ENCODE measurements around the gene RPL36. TPM values are rescaled to one million over a fixed set of nuclear protein-coding genes. Genes with fewer than 3 reads are reported as not detected.

RPL36 gene
- total RNA-seq = 1,170 and 1,330 TPM in 2 replicates

DNA sequence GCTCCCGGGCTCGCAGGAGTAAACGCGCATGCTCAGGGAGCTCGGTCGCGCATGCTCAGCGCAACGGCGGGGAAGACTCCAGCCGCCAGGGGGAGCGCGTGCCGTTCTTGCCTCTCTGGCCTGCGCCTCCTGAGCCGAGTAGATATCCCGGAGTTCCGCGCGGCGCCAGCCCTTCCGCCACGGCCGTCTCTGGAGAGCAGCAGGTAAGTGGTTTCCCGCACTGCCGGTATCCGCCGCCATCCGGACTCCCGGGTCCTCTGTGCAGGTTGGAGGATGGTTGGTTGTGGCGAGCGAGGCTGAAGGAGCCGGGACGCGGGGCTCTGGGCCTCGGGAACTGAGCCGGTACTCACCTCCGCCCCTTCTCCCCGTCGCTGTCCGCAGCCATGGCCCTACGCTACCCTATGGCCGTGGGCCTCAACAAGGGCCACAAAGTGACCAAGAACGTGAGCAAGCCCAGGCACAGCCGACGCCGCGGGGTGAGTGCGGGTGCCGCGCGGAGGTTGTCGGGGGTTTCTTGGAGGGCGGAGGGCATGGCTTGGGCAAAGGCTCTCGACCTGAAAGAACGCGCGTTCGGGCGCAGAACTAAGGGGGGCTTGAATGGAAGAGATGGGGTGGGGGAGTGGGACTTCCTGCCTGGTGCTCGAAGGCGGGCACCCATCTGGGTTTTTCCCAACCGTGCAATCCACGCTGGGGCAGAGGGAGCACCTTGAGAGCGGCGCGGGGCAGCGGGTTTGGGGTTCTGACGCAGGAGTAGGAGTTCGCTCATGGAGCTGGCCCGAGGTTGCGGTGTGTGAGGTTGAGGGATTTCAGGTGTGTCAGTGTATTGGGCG lies at the start of gene RPL36:
TSS of gene RPL36 (plus strand) at position 171 of the 830 bp plus-strand sequence. CDS start at position 384, 213 bp downstream.
- Mint-ChIP-seq H3K36me3 (ENCODE audit: low read depth) (peaks cover 46% of the 10 kb centered on the region), H3K4me3 (peak within 1 kb of the TSS; percentile 93), H3K4me1 (peaks cover 33% of the 10 kb centered on the region), H3K27me3 (no peaks in the 10 kb centered on the region), H3K27ac (peak within 1 kb of the TSS; percentile 90), H3K9me3 (no peaks in the 10 kb centered on the region)
- DNase-seq = peak; percentile 99
- ChIA-PET CTCF (interaction anchor here (0.6 to 1.5 kb wide), 6 partner anchors 28 to 278 kb away, joined by 3 to 11 read pairs (median 3); partner anchors contain the start of genes CATSPERD, LONP1, SAFB and SAFB2), POLR2A (interaction anchor here (0.5 to 6.4 kb wide), 19 partner anchors 10 to 1928 kb away, joined by 3 to 102 read pairs (median 4); partner anchors contain the start of genes CATSPERD, EEF2, FEM1A and LONP1)
- peak; percentile 48 for ATAC-seq (ENCODE audit: low read depth)
- intact Hi-C loops (cut with micrococcal nuclease) = loop anchor here (1.0 to 2.0 kb wide), 5 partner anchors 10 to 214 kb away; partner anchors contain the start of genes CATSPERD, DUS3L, LONP1 and MICOS13
- TF ChIP-seq, protein P1, sequence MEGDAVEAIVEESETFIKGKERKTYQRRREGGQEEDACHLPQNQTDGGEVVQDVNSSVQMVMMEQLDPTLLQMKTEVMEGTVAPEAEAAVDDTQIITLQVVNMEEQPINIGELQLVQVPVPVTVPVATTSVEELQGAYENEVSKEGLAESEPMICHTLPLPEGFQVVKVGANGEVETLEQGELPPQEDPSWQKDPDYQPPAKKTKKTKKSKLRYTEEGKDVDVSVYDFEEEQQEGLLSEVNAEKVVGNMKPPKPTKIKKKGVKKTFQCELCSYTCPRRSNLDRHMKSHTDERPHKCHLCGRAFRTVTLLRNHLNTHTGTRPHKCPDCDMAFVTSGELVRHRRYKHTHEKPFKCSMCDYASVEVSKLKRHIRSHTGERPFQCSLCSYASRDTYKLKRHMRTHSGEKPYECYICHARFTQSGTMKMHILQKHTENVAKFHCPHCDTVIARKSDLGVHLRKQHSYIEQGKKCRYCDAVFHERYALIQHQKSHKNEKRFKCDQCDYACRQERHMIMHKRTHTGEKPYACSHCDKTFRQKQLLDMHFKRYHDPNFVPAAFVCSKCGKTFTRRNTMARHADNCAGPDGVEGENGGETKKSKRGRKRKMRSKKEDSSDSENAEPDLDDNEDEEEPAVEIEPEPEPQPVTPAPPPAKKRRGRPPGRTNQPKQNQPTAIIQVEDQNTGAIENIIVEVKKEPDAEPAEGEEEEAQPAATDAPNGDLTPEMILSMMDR (IDR thresholded peaks at IDR 0.05) = peak; percentile 88

DNA sequence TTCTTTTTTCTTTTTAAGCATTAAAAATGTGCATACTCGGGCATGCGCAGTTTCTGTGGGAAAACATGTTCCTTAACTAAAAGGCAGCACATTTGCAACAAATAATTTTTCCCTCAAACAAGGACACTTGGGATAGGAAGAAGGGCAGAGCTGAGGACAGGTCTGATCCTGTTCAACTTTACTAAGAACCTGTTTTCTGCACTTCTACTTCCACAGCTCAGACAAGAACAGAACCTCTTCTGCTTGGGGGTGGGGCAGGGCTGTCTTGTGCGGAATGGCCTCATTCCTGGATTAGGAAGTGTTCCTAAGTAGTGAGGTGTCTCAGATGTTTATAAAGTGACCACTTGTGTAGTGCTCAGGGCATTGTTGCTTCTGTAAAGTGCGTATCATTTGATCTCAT lies 48.9 kb upstream of the RPL36 start:
- no peak for ATAC-seq (ENCODE audit: low read depth)
- Mint-ChIP-seq H3K36me3 (ENCODE audit: low read depth) (peaks cover 69% of the 10 kb centered on the region), H3K4me3 (no peak overlapping the region), H3K27me3 (no peaks in the 10 kb centered on the region), H3K27ac (no peak overlapping the region), H3K4me1 (peaks cover 6% of the 10 kb centered on the region), H3K9me3 (no peaks in the 10 kb centered on the region)
- DNase-seq = no peak
- TF ChIP-seq, protein P1 (IDR thresholded peaks at IDR 0.05) = no peak
- intact Hi-C loops (cut with micrococcal nuclease) = no loop called here
- CTCF ChIA-PET = no interaction called here
- POLR2A ChIA-PET = no interaction called here

DNA sequence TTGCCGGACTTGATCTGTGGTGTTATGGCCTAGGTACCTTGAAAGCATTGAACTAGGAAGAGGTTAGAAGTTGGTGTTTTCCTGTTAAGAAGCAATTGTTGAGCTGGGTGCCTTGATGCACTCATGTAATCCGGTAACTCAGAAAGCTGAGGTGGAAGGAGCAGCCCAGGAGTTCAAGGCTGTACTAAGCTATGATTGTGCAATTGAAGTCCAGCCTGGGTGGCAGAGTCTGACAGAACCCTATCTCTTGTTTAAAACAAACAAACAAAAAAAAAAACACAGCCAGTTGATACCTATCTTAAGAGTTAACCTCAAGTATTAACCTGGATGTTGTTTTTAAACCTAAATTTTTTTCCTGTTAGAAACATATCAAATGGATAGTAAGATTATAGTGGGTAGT lies 47.9 kb upstream of the RPL36 start:
- ChIA-PET POLR2A (no interaction called here), CTCF (no interaction called here)
- intact Hi-C loops (cut with micrococcal nuclease) = no loop called here
- peaks cover 80% of the 10 kb centered on the region for H3K36me3 Mint-ChIP-seq (ENCODE audit: low read depth)
- H3K27ac Mint-ChIP-seq = no peak overlapping the region
- no peaks in the 10 kb centered on the region for H3K27me3 Mint-ChIP-seq
- ATAC-seq (ENCODE audit: low read depth) = no peak
- H3K9me3 Mint-ChIP-seq = no peaks in the 10 kb centered on the region
- H3K4me1 Mint-ChIP-seq = peaks cover 6% of the 10 kb centered on the region
- TF ChIP-seq, protein P1 (IDR thresholded peaks at IDR 0.05) = no peak
- H3K4me3 Mint-ChIP-seq = no peak overlapping the region
- DNase-seq = no peak

DNA sequence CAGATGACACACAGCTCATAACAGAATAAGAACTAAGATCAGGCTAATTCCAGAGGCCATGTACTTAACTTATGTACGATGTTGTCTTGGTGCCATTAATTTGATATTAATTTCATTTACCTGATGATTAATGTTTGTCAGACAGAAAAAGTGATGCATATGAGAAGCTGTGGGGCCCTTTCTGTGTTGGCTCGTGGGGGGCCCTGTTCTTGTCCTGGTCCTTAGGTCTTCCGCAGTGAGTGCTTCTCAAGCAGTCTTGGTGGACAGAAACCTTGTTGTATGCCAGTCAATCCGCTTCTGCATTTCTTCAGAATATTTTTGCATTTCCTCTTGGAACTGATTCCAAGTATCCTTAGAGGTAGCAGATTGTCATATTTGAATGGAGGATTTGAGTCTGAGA lies 47.0 kb upstream of the RPL36 start:
- ChIA-PET POLR2A (interaction anchor here (0.7 kb wide), 1 partner anchor 8 kb away, joined by 4 read pairs; no protein-coding TSS in a partner anchor), CTCF (no interaction called here)
- peaks cover 2% of the 10 kb centered on the region for H3K4me1 Mint-ChIP-seq
- H3K27ac Mint-ChIP-seq = no peak overlapping the region
- H3K9me3 Mint-ChIP-seq = no peaks in the 10 kb centered on the region
- TF ChIP-seq, protein P1 (IDR thresholded peaks at IDR 0.05) = no peak
- H3K4me3 Mint-ChIP-seq = no peak overlapping the region
- DNase-seq (no peak), ATAC-seq (ENCODE audit: low read depth) (no peak)
- intact Hi-C loops (cut with micrococcal nuclease) = no loop called here
- no peaks in the 10 kb centered on the region for H3K27me3 Mint-ChIP-seq
- H3K36me3 Mint-ChIP-seq (ENCODE audit: low read depth) = peaks cover 82% of the 10 kb centered on the region

DNA sequence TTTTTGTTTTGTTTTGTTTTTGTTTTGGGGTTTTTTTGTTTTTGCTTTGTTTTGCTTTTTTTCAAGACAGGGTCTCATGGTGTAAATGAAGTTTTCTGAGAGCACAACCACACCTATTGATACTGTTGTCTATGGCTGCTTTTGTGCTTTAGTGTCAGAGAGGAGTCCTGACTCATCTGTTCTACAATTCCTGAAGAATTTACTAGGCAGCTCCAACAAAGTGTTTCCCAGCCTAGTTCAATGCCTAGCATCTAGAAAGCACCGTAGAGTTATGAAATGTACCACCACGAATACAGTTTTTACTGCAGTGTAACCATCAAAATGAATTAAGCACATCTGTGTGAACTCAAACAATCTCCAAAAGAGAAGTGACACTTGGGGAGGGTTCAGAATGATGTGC lies 46.1 kb upstream of the RPL36 start:
- no peaks in the 10 kb centered on the region for H3K27me3 Mint-ChIP-seq
- CTCF ChIA-PET = no interaction called here
- intact Hi-C loops (cut with micrococcal nuclease) = no loop called here
- H3K27ac Mint-ChIP-seq = peak overlapping the region; percentile 41
- TF ChIP-seq, protein P1 (IDR thresholded peaks at IDR 0.05) = no peak
- peaks cover 85% of the 10 kb centered on the region for H3K36me3 Mint-ChIP-seq (ENCODE audit: low read depth)
- no peak for ATAC-seq (ENCODE audit: low read depth)
- POLR2A ChIA-PET = no interaction called here
- no peak for DNase-seq
- H3K9me3 Mint-ChIP-seq = no peaks in the 10 kb centered on the region
- H3K4me1 Mint-ChIP-seq = peaks cover 2% of the 10 kb centered on the region
- H3K4me3 Mint-ChIP-seq = no peak overlapping the region

Data from activated B cell treated with CpG ODN at 0.5 μM for 24 hours (primary cell).